Measurements from ENCODE around the gene CHRM5.
"Not testable (repeated sequence)": the region's sequence is repeated elsewhere in the genome, so short reads cannot be mapped to it uniquely, and the experiment has no call there.

CHRM5 gene

GRCh38 chr15:34039790-34040113 lies 71.5 kb downstream of the CHRM5 start:
- no peak for DNase-seq (ENCODE audit: low read depth, low spot score)

GRCh38 chr15:34043391-34043790 lies 75.1 kb downstream of the CHRM5 start:
- DNase-seq (ENCODE audit: low read depth, low spot score) = peak; percentile 25

- peak; percentile 45 for DNase-seq (ENCODE audit: low read depth, low spot score)
Observed at GRCh38 chr15:34043813-34044212, 75.5 kb downstream of the CHRM5 start.

- DNase-seq (ENCODE audit: low read depth, low spot score) = no peak
Observed at GRCh38 chr15:34046471-34047145, 78.3 kb downstream of the CHRM5 start.

- DNase-seq (ENCODE audit: low read depth, low spot score) = peak; percentile 51
Observed at GRCh38 chr15:34047893-34048775, 79.8 kb downstream of the CHRM5 start.

- peak; percentile 74 for DNase-seq (ENCODE audit: low read depth, low spot score)
Observed at GRCh38 chr15:34049112-34049511, 80.8 kb downstream of the CHRM5 start.

- DNase-seq (ENCODE audit: low read depth, low spot score) = not testable (repeated sequence)
Observed at GRCh38 chr15:34050385-34050784, 82.1 kb downstream of the CHRM5 start.

GRCh38 chr15:34054081-34054707 lies 85.9 kb downstream of the CHRM5 start:
- DNase-seq (ENCODE audit: low read depth, low spot score) = no peak

- peak; percentile 84 for DNase-seq (ENCODE audit: low read depth, low spot score)
Observed at GRCh38 chr15:34055868-34056595, 87.7 kb downstream of the CHRM5 start.

GRCh38 chr15:34056911-34057310 lies 88.6 kb downstream of the CHRM5 start:
- peak; percentile 35 for DNase-seq (ENCODE audit: low read depth, low spot score)

GRCh38 chr15:34059476-34059875 lies 91.2 kb downstream of the CHRM5 start:
- DNase-seq (ENCODE audit: low read depth, low spot score) = no peak

- no peak for DNase-seq (ENCODE audit: low read depth, low spot score)
Observed at GRCh38 chr15:34059946-34060345, 91.6 kb downstream of the CHRM5 start.

GRCh38 chr15:34064438-34064837 lies 96.1 kb downstream of the CHRM5 start:
- no peak for DNase-seq (ENCODE audit: low read depth, low spot score)

GRCh38 chr15:34065261-34065660 lies 97.0 kb downstream of the CHRM5 start:
- no peak for DNase-seq (ENCODE audit: low read depth, low spot score)

- DNase-seq (ENCODE audit: low read depth, low spot score) = no peak
Observed at GRCh38 chr15:34065941-34066340, 97.6 kb downstream of the CHRM5 start.

- no peak for DNase-seq (ENCODE audit: low read depth, low spot score)
Observed at GRCh38 chr15:34070003-34070402, 101.7 kb downstream of the CHRM5 start.

- DNase-seq (ENCODE audit: low read depth, low spot score) = no peak
Observed at GRCh38 chr15:34076785-34077184, 108.5 kb downstream of the CHRM5 start.

GRCh38 chr15:34078900-34079299 lies 110.6 kb downstream of the CHRM5 start:
- no peak for DNase-seq (ENCODE audit: low read depth, low spot score)

- no peak for DNase-seq (ENCODE audit: low read depth, low spot score)
Observed at GRCh38 chr15:34079904-34080303, 111.6 kb downstream of the CHRM5 start.

- peak; percentile 35 for DNase-seq (ENCODE audit: low read depth, low spot score)
Observed at GRCh38 chr15:34084086-34084485, 115.8 kb downstream of the CHRM5 start.

- DNase-seq (ENCODE audit: low read depth, low spot score) = peak; percentile 8
Observed at GRCh38 chr15:34085746-34086145, 117.4 kb downstream of the CHRM5 start.

GRCh38 chr15:34099914-34100313 lies 131.6 kb downstream of the CHRM5 start:
- DNase-seq (ENCODE audit: low read depth, low spot score) = no peak
